HCT116 (cell line): ENCODE data around the gene RBP4. TPM values are rescaled to one million over a fixed set of nuclear protein-coding genes. Genes with fewer than 3 reads are reported as not detected.

Experiments used
- ATAC-seq: fragments of 200-7000 bp; cut with Tn5 transposase; 2 replicates; pipeline ENCODE4 v1.9.1; 2020; ENCODE audit warnings: mild to moderate bottlenecking, moderate library complexity
- Bru-seq: library from RNA; stranded (reverse); fragments of 400-500 nt; gene quantifications from one replicate; lab custom pipeline; 2021; lab: Mats Ljungman, UMichigan
- BruChase-seq, 2 experiments: library from RNA; stranded (reverse); fragments of 400-500 nt; gene quantifications; one replicate each; lab custom pipeline; 2021; lab: Mats Ljungman, UMichigan
- BruUV-seq: library from RNA; stranded (reverse); fragments of 400-500 nt; replicated peaks from 2 replicates; lab custom pipeline; 2021; lab: Mats Ljungman, UMichigan
- CTCF ChIA-PET: fragments of 300-600 bp; sonication (Branson Sonifier 250); formaldehyde crosslinking; loops from one replicate; lab custom pipeline; 2021; ENCODE audit warnings: antibody characterized with exemption; lab: Charles Lee
- POLR2A ChIA-PET: fragments of 300-600, 350-600 bp; sonication (Branson Sonifier 250); formaldehyde crosslinking; loops from one replicate; lab custom pipeline; 2021; ENCODE audit warnings: antibody characterized with exemption; lab: Charles Lee
- RAD21 ChIA-PET, 2 experiments: fragments of 300-600 bp; sonication (Branson Sonifier 250); formaldehyde crosslinking; loops; one replicate each; lab custom pipeline; 2023; ENCODE audit warnings: low total read pairs in 2 of 2; ENCODE audit not compliant: uncharacterized antibody in 2 of 2, unreplicated experiment in 2 of 2, low non-redundant PET in 1 of 2; lab: Charles Lee
- DNase-seq: peaks from one replicate; pipeline ENCODE4 v3.0.0-alpha.2; 2010; ENCODE audit warnings: low read depth, low spot score
- H2AFZ ChIP-seq: fragments of 200-600 bp; shearing (Covaris generic), sonication (generic); 2 replicates; pipeline ENCODE4 v1.6.1; 2017; ENCODE audit warnings: low read depth, mixed run types, mixed read lengths, antibody characterized with exemption, low read length; ENCODE audit not compliant: poor library complexity, severe bottlenecking
- H3K27ac ChIP-seq: 2 replicates; pipeline ENCODE4 v1.5.1; 2012; ENCODE audit warnings: low read depth, low read length
- H3K27me3 ChIP-seq: fragments of 200-600 bp; sonication (generic); 2 replicates; pipeline ENCODE4 v1.6.1; 2016; ENCODE audit warnings: mixed run types, low read length, mixed read lengths; ENCODE audit not compliant: insufficient read depth
- H3K36me3 ChIP-seq, 2 experiments: fragments of 200-500 bp in 1 of 2; fragments of 200-600 bp in 1 of 2; sonication (Bioruptor generic) in 1 of 2; sonication (generic) in 1 of 2; 2 replicates each; pipeline versions ENCODE4 v1.5.1 to v1.6.1; 2014 to 2016; ENCODE audit warnings: low read length in 2 of 2, inconsistent platforms in 1 of 2, mixed read lengths in 1 of 2, mixed run types in 1 of 2; ENCODE audit not compliant: insufficient read depth in 2 of 2, control insufficient read depth in 1 of 2
- H3K4me1 ChIP-seq, 2 experiments: fragments of 200-600 bp in 1 of 2; sonication (generic) in 1 of 2; 2 replicates each; pipeline versions ENCODE4 v1.5.1 to v1.6.1; 2012 to 2017; ENCODE audit warnings: low read length in 2 of 2, inconsistent platforms in 1 of 2, mild to moderate bottlenecking in 1 of 2, mixed read lengths in 1 of 2, mixed run types in 1 of 2, moderate library complexity in 1 of 2; ENCODE audit not compliant: insufficient read depth in 2 of 2, control insufficient read depth in 1 of 2
- H3K4me2 ChIP-seq: fragments of 200-600 bp; sonication (generic); 2 replicates; pipeline ENCODE4 v1.6.1; 2017; ENCODE audit warnings: mixed run types, low read length, mixed read lengths
- H3K4me3 ChIP-seq, 2 experiments: fragments of 200-600 bp in 1 of 2; sonication (generic) in 1 of 2; replicated peaks in 1 of 2; 2 replicates each; pipeline ENCODE4 v1.5.1; 2011 to 2016; ENCODE audit warnings: low read length in 2 of 2, control low read depth in 1 of 2, low read depth in 1 of 2, mild to moderate bottlenecking in 1 of 2, mixed read lengths in 1 of 2, mixed run types in 1 of 2
- H3K79me2 ChIP-seq: fragments of 200-600 bp; sonication (generic); 2 replicates; pipeline ENCODE4 v1.6.1; 2017; ENCODE audit warnings: mild to moderate bottlenecking, mixed run types, low read length, moderate library complexity, mixed read lengths; ENCODE audit not compliant: insufficient read depth
- H3K9ac ChIP-seq: fragments of 200-600 bp; sonication (generic); 2 replicates; pipeline ENCODE4 v1.6.1; 2016; ENCODE audit warnings: low read length, mixed read lengths
- H3K9me2 ChIP-seq: fragments of 200-600 bp; sonication (generic), shearing (Covaris generic); 2 replicates; pipeline ENCODE4 v1.6.1; 2017; ENCODE audit warnings: mixed run types, mild to moderate bottlenecking, moderate library complexity; ENCODE audit not compliant: insufficient read depth
- H3K9me3 ChIP-seq, 2 experiments: fragments of 200-500 bp in 1 of 2; fragments of 200-600 bp in 1 of 2; sonication (Bioruptor generic) in 1 of 2; sonication (generic) in 1 of 2; 2 replicates each; pipeline ENCODE4 v1.6.1; 2014 to 2017; ENCODE audit warnings: low read length in 2 of 2, mixed read lengths in 2 of 2, inconsistent platforms in 1 of 2, low read depth in 1 of 2, mild to moderate bottlenecking in 1 of 2, mixed run types in 1 of 2, moderate library complexity in 1 of 2; ENCODE audit not compliant: control insufficient read depth in 1 of 2, insufficient read depth in 1 of 2
- H4K20me1 ChIP-seq: fragments of 200-600 bp; sonication (generic), shearing (Covaris generic); 2 replicates; pipeline ENCODE4 v1.6.1; 2017; ENCODE audit warnings: mixed run types, mild to moderate bottlenecking, moderate library complexity; ENCODE audit not compliant: insufficient read depth
- EGR1 ChIP-seq: IDR thresholded peaks from 2 replicates; pipeline ENCODE4 v1.6.1; 2012; ENCODE audit warnings: low read depth
- ELF1 ChIP-seq: IDR thresholded peaks from 2 replicates; pipeline ENCODE4 v1.6.1; 2012; ENCODE audit warnings: low read depth, borderline replicate concordance
- EZH2 ChIP-seq: fragments of 200-600 bp; sonication (generic); IDR thresholded peaks from 2 replicates; pipeline ENCODE4 v1.6.1; 2017; ENCODE audit warnings: antibody characterized with exemption, mixed run types
- EZH2phosphoT487 ChIP-seq: fragments of 200-600 bp; IDR thresholded peaks from 2 replicates; pipeline ENCODE4 v1.6.1; 2018; ENCODE audit warnings: antibody characterized with exemption, borderline replicate concordance
- FOSL1 ChIP-seq: IDR thresholded peaks from 2 replicates; pipeline ENCODE4 v1.6.1; 2012; ENCODE audit warnings: low read depth
- POLR2AphosphoS5 ChIP-seq: IDR thresholded peaks from 2 replicates; pipeline ENCODE4 v1.6.1; 2011; ENCODE audit warnings: mild to moderate bottlenecking, low read depth, low read length, moderate library complexity
- SIN3A ChIP-seq: IDR thresholded peaks from 2 replicates; pipeline ENCODE4 v1.6.1; 2012; ENCODE audit warnings: low read depth
- SRF ChIP-seq: IDR thresholded peaks from 2 replicates; pipeline ENCODE4 v1.6.1; 2012; ENCODE audit warnings: low read depth
- ZFX ChIP-seq: fragments of 450-650 bp; IDR thresholded peaks from 2 replicates; pipeline ENCODE4 v1.6.1; 2017
- ZNF274 ChIP-seq: fragments of 200-500 bp; sonication (Bioruptor generic); IDR thresholded peaks from 2 replicates; pipeline ENCODE4 v1.6.1; 2014; ENCODE audit warnings: mild to moderate bottlenecking, low read depth, low read length, inconsistent platforms
- intact Hi-C: fragments of 100-400 bp; cut with micrococcal nuclease; formaldehyde crosslinking; loops from 2 replicates; pipeline ENCODE4 v1.10.0; 2022
- long read RNA-seq: library from polyadenylated mRNA; unstranded; transcript quantifications from one replicate; pipeline ENCODE4 v2.0.0, GENCODE V29; 2021; ENCODE audit not compliant: unreplicated experiment
- polyA plus RNA-seq: library from polyadenylated mRNA; unstranded; fragments of >200 nt; gene quantifications from 2 replicates; pipeline ENCODE4 v1.2.1, GENCODE V29; 2012; ENCODE audit warnings: missing spikeins
- total RNA-seq: library from RNA; stranded (reverse); gene quantifications from one replicate; pipeline ENCODE4 v1.2.1, GENCODE V29; 2021; ENCODE audit not compliant: unreplicated experiment
- TF ChIP-seq, protein P1 (sequence below): IDR thresholded peaks from 2 replicates; pipeline ENCODE4 v1.6.1; 2012

RBP4 gene
- total RNA-seq: 2.4 TPM
- not detected in 2 replicates for polyA plus RNA-seq
- not detected for Bru-seq, nascent RNA
- BruChase-seq, experiment 1, labeled RNA remaining after a 6-hour chase: percentile 8 among the genes with signal in this experiment
- BruChase-seq, experiment 2, labeled RNA remaining after a 2-hour chase: not detected
- long read RNA-seq: 0 reads

DNA sequence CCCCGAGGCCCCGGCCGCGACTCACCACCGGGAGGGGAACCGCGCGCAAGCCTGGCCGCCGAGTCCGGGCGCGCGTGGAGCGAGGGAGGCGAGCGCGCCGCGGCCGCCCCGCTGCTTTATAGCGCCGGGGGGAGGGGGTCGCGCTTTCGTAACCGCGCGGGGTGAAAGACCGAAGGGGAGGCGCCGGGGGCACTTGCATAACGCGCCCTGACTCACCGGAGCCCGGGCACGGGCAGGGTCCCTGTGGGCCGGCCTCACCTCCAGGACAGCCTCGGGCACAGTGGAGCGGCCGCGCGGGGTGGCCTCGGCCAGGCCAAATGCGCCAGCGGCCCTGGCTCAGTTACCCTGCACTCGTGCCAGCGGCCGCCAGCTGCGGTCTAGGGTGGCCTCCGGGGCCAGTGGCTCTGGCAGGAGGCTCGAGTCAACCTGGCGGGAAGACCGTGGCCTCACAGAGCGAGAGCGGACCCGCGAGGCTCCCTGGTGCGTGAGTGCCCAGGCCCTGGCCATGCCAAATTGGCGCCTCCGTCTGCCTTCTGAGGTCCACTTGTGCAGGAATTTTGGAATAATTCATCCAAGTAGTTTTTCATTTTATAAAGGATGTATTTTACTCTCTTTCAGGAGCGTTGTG, at the start of gene RBP4:
TSS of gene RBP4 (minus strand) at position 90 of the 628 bp plus-strand sequence. CDS start 207 bp downstream, outside the sequence.
- Histone ChIP-seq H3K4me3 (no peak within 1 kb of the TSS), H3K9me2 (no peaks in the 10 kb centered on the region), H3K4me2 (no peak within 1 kb of the TSS), H3K36me3 (no peaks in the 10 kb centered on the region), H2AFZ (no peak within 1 kb of the TSS), H4K20me1 (no peaks in the 10 kb centered on the region), H3K9me3 (no peaks in the 10 kb centered on the region), H3K27me3 (no peaks in the 10 kb centered on the region), H3K27ac (no peak within 1 kb of the TSS), H3K9ac (no peak within 1 kb of the TSS), H3K4me1 (no peaks in the 10 kb centered on the region), H3K79me2 (no peaks in the 10 kb centered on the region)
- no peak for TF ChIP-seq EZH2phosphoT487
- TF ChIP-seq, protein P1, sequence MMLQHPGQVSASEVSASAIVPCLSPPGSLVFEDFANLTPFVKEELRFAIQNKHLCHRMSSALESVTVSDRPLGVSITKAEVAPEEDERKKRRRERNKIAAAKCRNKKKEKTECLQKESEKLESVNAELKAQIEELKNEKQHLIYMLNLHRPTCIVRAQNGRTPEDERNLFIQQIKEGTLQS: no peak
- TF ChIP-seq FOSL1: no peak
- TF ChIP-seq EGR1: no peak
- no peak for TF ChIP-seq ZNF274
- TF ChIP-seq EZH2: no peak
- no peak for TF ChIP-seq SIN3A
- TF ChIP-seq POLR2AphosphoS5: no peak
- no peak for TF ChIP-seq ZFX
- no peak for TF ChIP-seq SRF
- TF ChIP-seq ELF1: no peak
- BruUV-seq: no TSS peak
- RAD21 ChIA-PET: no interaction called here
- ATAC-seq (no peak), DNase-seq (no peak)
- intact Hi-C loops: no loop called here
- CTCF ChIA-PET: no interaction called here
- POLR2A ChIA-PET: no interaction called here
